GM20431 (cell line): ENCODE data around the gene RIT2.

Source experiments
- in situ Hi-C: fragments of 300-500 bp; cut with MseI, MboI; formaldehyde crosslinking; loops from one replicate; pipeline ENCODE4 v1.15.0; 2020; ENCODE audit warnings: low sequenced_read_pairs; ENCODE audit not compliant: unreplicated experiment

RIT2 gene

DNA sequence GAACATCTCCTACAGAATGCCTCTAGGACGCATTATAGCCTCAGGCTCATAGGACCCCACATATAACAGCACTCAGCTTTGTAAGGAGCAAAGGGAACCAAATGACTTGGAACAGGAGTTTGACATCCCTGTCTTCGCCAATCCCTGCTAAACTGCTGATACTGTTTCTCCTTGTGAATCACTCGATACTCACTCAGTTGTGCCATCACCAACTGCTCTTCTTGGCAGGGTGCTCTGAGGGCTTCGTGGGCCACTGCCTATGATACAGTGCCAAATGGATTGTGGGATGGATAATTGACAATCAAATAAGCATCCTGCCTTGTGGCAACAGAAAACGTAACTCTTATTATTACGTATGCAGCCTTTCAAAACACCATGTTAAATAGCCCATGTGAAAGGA lies 396.3 kb downstream of the RIT2 start:
- in situ Hi-C loops: no loop called here

GRCh38 chr18:42712065-42712464 lies 403.4 kb downstream of the RIT2 start:
- in situ Hi-C loops: no loop called here

- in situ Hi-C loops: no loop called here
Observed at GRCh38 chr18:42707080-42707479, 408.4 kb downstream of the RIT2 start.

DNA sequence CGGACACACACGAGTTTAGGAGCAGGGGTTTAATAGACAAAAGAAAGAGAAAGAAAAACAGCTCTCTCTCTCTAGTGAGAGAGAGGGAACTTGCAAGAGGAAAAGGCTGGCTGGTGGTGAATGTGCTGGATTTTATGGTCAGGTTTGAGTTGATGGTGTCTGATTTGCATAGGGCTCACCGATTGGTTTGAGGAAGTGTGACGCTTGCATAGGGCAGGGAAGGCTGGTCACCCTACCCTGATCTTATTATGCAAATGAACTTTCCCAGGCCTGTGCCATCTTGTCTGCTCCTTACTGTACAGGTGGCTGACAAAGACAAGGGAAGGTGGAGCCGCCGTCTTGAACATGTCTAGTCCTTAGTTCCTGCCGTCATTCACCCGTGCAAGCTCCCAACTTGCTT lies 408.9 kb downstream of the RIT2 start:
- in situ Hi-C loops: no loop called here

DNA sequence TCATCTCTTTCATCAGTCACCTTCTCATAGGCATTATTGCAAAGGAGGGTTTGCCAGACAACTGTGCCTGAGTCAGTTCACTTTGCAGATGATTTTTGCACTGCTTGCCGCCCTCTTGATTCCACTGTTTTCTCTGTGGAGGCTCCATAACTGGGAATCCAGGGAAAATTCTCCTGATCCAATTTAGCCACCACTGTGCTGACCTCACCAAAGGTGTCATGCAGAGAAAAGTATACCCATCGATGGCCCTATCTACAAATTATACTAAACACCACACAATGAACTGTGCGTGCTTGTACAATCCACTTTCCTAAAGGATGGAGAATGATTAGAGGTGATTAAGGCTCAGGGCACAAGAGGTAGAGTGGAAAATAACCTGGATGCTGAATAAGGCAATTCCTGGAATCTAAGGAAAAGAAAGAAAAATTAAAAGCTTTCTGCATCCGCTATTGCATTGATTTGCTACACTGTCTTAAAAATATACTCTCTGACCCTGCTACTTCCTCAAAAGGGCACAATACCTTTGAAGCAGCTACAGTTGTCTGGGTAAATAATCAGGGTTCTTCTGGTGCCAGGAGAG lies 409.4 kb downstream of the RIT2 start:
- in situ Hi-C loops: no loop called here
